ENCODE measurements around the gene CRB2.

The CRB2 gene

GRCh38 chr9:123321616-123322272 is 34.3 kb upstream of the CRB2 start:
- in situ Hi-C loops (cut with HindIII; ENCODE audit: low sequenced_read_pairs) = no loop called here
- TF ChIP-seq CTCF (IDR thresholded peaks at IDR 0.05; ENCODE audit: low read depth, low read length, missing control alignments) = no peak
- no peak for DNase-seq (ENCODE audit: low read depth)
- H3K4me3 ChIP-seq (ENCODE audit: low read depth, low read length) = no peak overlapping the region

- in situ Hi-C loops (cut with HindIII; ENCODE audit: low sequenced_read_pairs) = no loop called here
- no peak for TF ChIP-seq CTCF (IDR thresholded peaks at IDR 0.05; ENCODE audit: low read depth, low read length, missing control alignments)
- DNase-seq (ENCODE audit: low read depth) = no peak
- H3K4me3 ChIP-seq (ENCODE audit: low read depth, low read length) = no peak overlapping the region
These were observed 33.5 kb upstream of the CRB2 start for GRCh38 chr9:123322273-123323195.

- H3K4me3 ChIP-seq (ENCODE audit: low read depth, low read length) = no peak overlapping the region
- no peak for DNase-seq (ENCODE audit: low read depth)
- in situ Hi-C loops (cut with HindIII; ENCODE audit: low sequenced_read_pairs) = no loop called here
- no peak for TF ChIP-seq CTCF (IDR thresholded peaks at IDR 0.05; ENCODE audit: low read depth, low read length, missing control alignments)
These were observed 32.6 kb upstream of the CRB2 start for GRCh38 chr9:123323196-123324013.

GRCh38 chr9:123324767-123325183 is 31.2 kb upstream of the CRB2 start:
- no peak for DNase-seq (ENCODE audit: low read depth)
- no peak for TF ChIP-seq CTCF (IDR thresholded peaks at IDR 0.05; ENCODE audit: low read depth, low read length, missing control alignments)
- in situ Hi-C loops (cut with HindIII; ENCODE audit: low sequenced_read_pairs) = no loop called here
- H3K4me3 ChIP-seq (ENCODE audit: low read depth, low read length) = no peak overlapping the region

- DNase-seq (ENCODE audit: low read depth) = no peak
- in situ Hi-C loops (cut with HindIII; ENCODE audit: low sequenced_read_pairs) = no loop called here
These were observed 29.8 kb upstream of the CRB2 start for GRCh38 chr9:123326187-123326586.

More at GRCh38 chr9:123326187-123326586, 29.8 kb upstream of the CRB2 start:
- no peak for TF ChIP-seq CTCF (IDR thresholded peaks at IDR 0.05; ENCODE audit: low read depth, low read length, missing control alignments)
- no peak overlapping the region for H3K4me3 ChIP-seq (ENCODE audit: low read depth, low read length)
